ENCODE data around the gene STH.

GRCh38 chr17:45990886-45991285 is 8.2 kb upstream of the STH start:
- TF ChIP-seq EZH2 (IDR thresholded peaks at IDR 0.05; ENCODE audit: borderline replicate concordance), result no peak
- no peak for TF ChIP-seq CTCF (IDR thresholded peaks at IDR 0.05; ENCODE audit: poor library complexity)

All from hepatocyte (in vitro differentiated cells).